Liver (tissue), 9 donors: ENCODE data around the gene DSC1. TPM values are rescaled to one million over a fixed set of nuclear protein-coding genes. Genes with fewer than 3 reads are reported as not detected.

Experiments used
- DNase-seq: peaks from one replicate; pipeline ENCODE4 v3.0.0-alpha.2; 2017; ENCODE audit warnings: low spot score
- H3K27ac ChIP-seq, 2 donors: one replicate each; pipeline ENCODE4 v1.7.0; 2013; ENCODE audit warnings: inconsistent platforms in 2 of 2, low read length in 2 of 2, control low read depth in 1 of 2, low read depth in 1 of 2, mild to moderate bottlenecking in 1 of 2
- H3K27me3 ChIP-seq, 4 donors: one replicate each; pipeline versions ENCODE4 v1.6.1 to v1.7.0; 2013; ENCODE audit warnings: low read length in 3 of 4, inconsistent platforms in 1 of 4, mild to moderate bottlenecking in 1 of 4, moderate library complexity in 1 of 4; ENCODE audit not compliant: control insufficient read depth in 4 of 4, insufficient read depth in 4 of 4
- H3K36me3 ChIP-seq, 4 donors: one replicate each; pipeline versions ENCODE4 v1.6.1 to v1.7.0; 2013; ENCODE audit warnings: low read length in 3 of 4, mild to moderate bottlenecking in 3 of 4, low read depth in 1 of 4, moderate library complexity in 1 of 4; ENCODE audit not compliant: control insufficient read depth in 4 of 4, insufficient read depth in 3 of 4
- H3K4me1 ChIP-seq, 4 donors: one replicate each; pipeline versions ENCODE4 v1.6.1 to v1.7.0; 2013; ENCODE audit warnings: low read length in 3 of 4, mild to moderate bottlenecking in 3 of 4, moderate library complexity in 1 of 4; ENCODE audit not compliant: control insufficient read depth in 4 of 4, insufficient read depth in 4 of 4
- H3K4me3 ChIP-seq, 3 donors: one replicate each; pipeline versions ENCODE4 v1.6.1 to v1.7.0; 2013; ENCODE audit warnings: low read length in 3 of 3, control low read depth in 1 of 3, low read depth in 1 of 3, mild to moderate bottlenecking in 1 of 3
- H3K9ac ChIP-seq, 2 donors: one replicate each; pipeline ENCODE4 v1.7.0; 2013; ENCODE audit warnings: low read length in 2 of 2, mild to moderate bottlenecking in 2 of 2, moderate library complexity in 2 of 2, control low read depth in 1 of 2, low read depth in 1 of 2
- H3K9me3 ChIP-seq, 4 donors: one replicate each; pipeline versions ENCODE4 v1.6.1 to v1.7.0; 2013; ENCODE audit warnings: low read length in 3 of 4; ENCODE audit not compliant: control insufficient read depth in 4 of 4
- EGR1 ChIP-seq, 2 donors: IDR thresholded peaks; 2 replicates each; pipeline ENCODE4 v1.6.1; 2016 to 2018; ENCODE audit warnings: antibody characterized with exemption in 2 of 2, low read depth in 2 of 2
- FOXA2 ChIP-seq: IDR thresholded peaks from 2 replicates; pipeline ENCODE4 v1.6.1; 2016; ENCODE audit warnings: antibody characterized with exemption
- HNF4A ChIP-seq, 2 donors: conservative IDR thresholded peaks; 2 replicates each; pipeline ENCODE4 v1.6.1; 2016; ENCODE audit warnings: antibody characterized with exemption in 2 of 2, mild to moderate bottlenecking in 2 of 2
- HNF4G ChIP-seq: IDR thresholded peaks from 2 replicates; pipeline ENCODE4 v1.6.1; 2016; ENCODE audit warnings: antibody characterized with exemption
- JUND ChIP-seq, 2 donors: IDR thresholded peaks; 2 replicates each; pipeline ENCODE4 v1.6.1; 2016; ENCODE audit warnings: antibody characterized with exemption in 2 of 2
- NR2F2 ChIP-seq: IDR thresholded peaks from 2 replicates; pipeline ENCODE4 v1.6.1; 2016; ENCODE audit warnings: antibody characterized with exemption
- RAD21 ChIP-seq, 2 donors: IDR thresholded peaks; 2 replicates each; pipeline ENCODE4 v1.6.1; 2016; ENCODE audit warnings: antibody characterized with exemption in 2 of 2, mild to moderate bottlenecking in 2 of 2
- TAF1 ChIP-seq: conservative IDR thresholded peaks from 2 replicates; pipeline ENCODE4 v1.6.1; 2016; ENCODE audit warnings: antibody characterized with exemption, mild to moderate bottlenecking
- WGBS: extraction: QIAGEN DNeasy Blood & Tissue Kit; methylation state at CpG from one replicate; pipeline ENCODE4 v1.1.7; 2013; 5-methylcytosine and 5-hydroxymethylcytosine counted together
- polyA plus RNA-seq, 2 donors: library from polyadenylated mRNA; stranded (reverse) in 1 of 2; unstranded in 1 of 2; fragments of 200-250 nt in 1 of 2; fragments of >200 nt in 1 of 2; fragmentation: Nextera tagmentation in 1 of 2; extraction: Ambion mirVana in 1 of 2; gene quantifications; one replicate each; pipeline versions ENCODE4 v1.2.1 to v1.2.3, GENCODE V29; 2013 to 2015
- total RNA-seq, 2 donors: library from RNA; depleted of rRNA; stranded (reverse); fragments of >200 nt; gene quantifications; one replicate each; pipeline ENCODE4 v1.2.3, GENCODE V29; 2014
- TF ChIP-seq, protein P1 (sequence below): IDR thresholded peaks from 2 replicates; pipeline ENCODE4 v1.6.1; 2016; ENCODE audit warnings: antibody characterized with exemption
- donor health status: healthy.
- donor health status: healthy.
- donor health status: healthy.
- donor health status: healthy.
- donor health status: healthy.

Gene DSC1
- total and polyA plus RNA-seq, 4 donors: not detected

DNA sequence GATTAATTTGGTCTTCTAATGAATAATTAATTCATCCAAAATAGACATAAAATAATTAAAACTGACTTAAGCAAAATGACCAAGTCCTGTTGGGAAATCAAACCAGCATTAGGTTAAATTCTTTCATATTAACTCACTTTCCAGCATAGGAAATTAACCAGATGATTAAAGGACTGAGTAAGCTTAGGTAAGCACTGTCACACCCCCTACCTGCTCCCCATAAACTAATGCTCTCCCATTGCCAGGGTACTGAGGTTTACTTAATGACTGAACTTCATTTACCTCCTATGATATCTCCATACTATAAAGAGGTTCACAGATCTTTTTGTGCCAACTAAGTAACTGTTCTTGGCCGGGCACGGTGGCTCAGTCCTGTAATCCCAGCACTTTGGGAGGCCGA is 74.1 kb downstream of the DSC1 start (continued):
- TF ChIP-seq, protein P1, sequence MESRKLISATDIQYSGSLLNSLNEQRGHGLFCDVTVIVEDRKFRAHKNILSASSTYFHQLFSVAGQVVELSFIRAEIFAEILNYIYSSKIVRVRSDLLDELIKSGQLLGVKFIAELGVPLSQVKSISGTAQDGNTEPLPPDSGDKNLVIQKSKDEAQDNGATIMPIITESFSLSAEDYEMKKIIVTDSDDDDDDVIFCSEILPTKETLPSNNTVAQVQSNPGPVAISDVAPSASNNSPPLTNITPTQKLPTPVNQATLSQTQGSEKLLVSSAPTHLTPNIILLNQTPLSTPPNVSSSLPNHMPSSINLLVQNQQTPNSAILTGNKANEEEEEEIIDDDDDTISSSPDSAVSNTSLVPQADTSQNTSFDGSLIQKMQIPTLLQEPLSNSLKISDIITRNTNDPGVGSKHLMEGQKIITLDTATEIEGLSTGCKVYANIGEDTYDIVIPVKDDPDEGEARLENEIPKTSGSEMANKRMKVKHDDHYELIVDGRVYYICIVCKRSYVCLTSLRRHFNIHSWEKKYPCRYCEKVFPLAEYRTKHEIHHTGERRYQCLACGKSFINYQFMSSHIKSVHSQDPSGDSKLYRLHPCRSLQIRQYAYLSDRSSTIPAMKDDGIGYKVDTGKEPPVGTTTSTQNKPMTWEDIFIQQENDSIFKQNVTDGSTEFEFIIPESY: no peak
- TF ChIP-seq FOXA2 (no peak), RAD21 (IDR thresholded peaks at IDR 0.05) (no peak)

DNA sequence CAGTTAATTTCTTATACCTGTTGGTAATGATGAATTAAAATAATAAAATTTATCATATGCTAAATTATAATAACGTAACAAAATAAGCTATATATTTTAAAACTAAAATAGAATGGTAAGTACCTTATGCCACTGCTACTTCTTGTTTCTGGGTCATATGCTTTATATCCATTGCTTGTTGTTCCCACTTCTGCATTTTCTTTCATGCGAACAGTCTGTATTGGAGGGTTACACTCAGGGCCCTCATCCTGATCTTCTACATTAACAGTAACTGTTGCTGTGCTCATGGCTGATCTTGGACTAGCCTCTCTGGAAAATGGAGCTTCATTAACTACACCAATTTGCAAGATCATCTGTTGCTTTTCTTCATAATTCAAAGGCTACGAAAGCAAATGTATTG is 82.7 kb downstream of the DSC1 start:
- TF ChIP-seq NR2F2 (no peak), EGR1 (IDR thresholded peaks at IDR 0.05; ENCODE audit: low read depth in 2 of 2) (no peak), HNF4A (conservative IDR thresholded peaks at IDR 0.05) (no peak), TAF1 (no peak), HNF4G (no peak), JUND (IDR thresholded peaks at IDR 0.05) (no peak)
- 90% methylated on average over 3 of the region's 3 CpGs for WGBS
- DNase-seq: no peak
- H3K9ac ChIP-seq: no peak overlapping the region
- H3K27me3 ChIP-seq: no peaks in the 10 kb centered on the region
- H3K4me1 ChIP-seq: no peaks in the 10 kb centered on the region
- H3K4me3 ChIP-seq: no peak overlapping the region
- H3K27ac ChIP-seq: no peak overlapping the region
- H3K36me3 ChIP-seq: peaks cover 0 to 14% (median 13%) of the 10 kb centered on the region in 4 donors
- H3K9me3 ChIP-seq: no peaks in the 10 kb centered on the region

Other genes with a start within 250 kb of the DSC1 start
- under 1 TPM; under 0.01 to 0.05 TPM for gene DSC3, start 120.1 kb downstream of the DSC1 start, total RNA-seq
- gene DSC3, start 120.1 kb downstream of the DSC1 start, polyA plus RNA-seq: under 1 TPM in 1 of 2 donors, not detected in 1; 0.06 TPM
- gene DSC2, start 60.4 kb downstream of the DSC1 start, total RNA-seq: 10 to 100 TPM; 10.9 to 16.4 TPM
- 1 to 10 TPM; 3.7 to 3.9 TPM for gene DSC2, start 60.4 kb downstream of the DSC1 start, polyA plus RNA-seq
- gene DSG1, start 155.3 kb upstream of the DSC1 start, total RNA-seq: 1 to 10 TPM in 1 of 2 donors, under 1 TPM in 1; 0.61 to 2.9 TPM
- gene DSG1, start 155.3 kb upstream of the DSC1 start, polyA plus RNA-seq: under 1 TPM; 0.13 to 0.69 TPM
- gene DSG4, start 213.9 kb upstream of the DSC1 start, total RNA-seq: under 1 TPM in 1 of 2 donors, not detected in 1; under 0.01 TPM
- gene DSG4, start 213.9 kb upstream of the DSC1 start, polyA plus RNA-seq: not detected